OCI-LY3 (cell line): ENCODE results near the gene BORCS6.
"Not testable (repeated sequence)": the region's sequence is repeated elsewhere in the genome, so short reads cannot be mapped to it uniquely, and the experiment has no call there.

Experiments used
- H2AFZ ChIP-seq: fragments of 200-600, 300-600 bp; shearing (Covaris generic); 2 replicates; pipeline ENCODE4 v1.6.0; 2014; ENCODE audit warnings: antibody characterized with exemption, low read depth, low read length
- H3K27ac ChIP-seq: fragments of 200-600, 300-600 bp; sonication (generic); 2 replicates; pipeline ENCODE4 v1.5.1; 2014; ENCODE audit warnings: mild to moderate bottlenecking, low read length, moderate library complexity, mixed read lengths
- H3K27me3 ChIP-seq: fragments of 200-600, 300-600 bp; sonication (generic); 2 replicates; pipeline ENCODE4 v1.6.1; 2014; ENCODE audit warnings: low read depth, low read length, mixed read lengths
- H3K36me3 ChIP-seq: fragments of 200-600, 300-600 bp; sonication (generic); replicated peaks from 2 replicates; pipeline ENCODE3; 2014; ENCODE audit warnings: low read depth, low read length, mixed read lengths
- H3K4me1 ChIP-seq: fragments of 300-600, 200-600 bp; sonication (generic); 2 replicates; pipeline ENCODE4 v1.6.1; 2014; ENCODE audit warnings: low read length, mixed read lengths
- H3K4me2 ChIP-seq: fragments of 200-600, 300-600 bp; sonication (generic); 2 replicates; pipeline ENCODE4 v1.6.1; 2014; ENCODE audit warnings: low read length, mixed read lengths
- H3K4me3 ChIP-seq: fragments of 300-600, 200-600 bp; sonication (generic); 2 replicates; pipeline ENCODE4 v1.5.1; 2014; ENCODE audit warnings: antibody characterized with exemption, mild to moderate bottlenecking, low read length, moderate library complexity
- H3K79me2 ChIP-seq: fragments of 300-600, 200-600 bp; shearing (Covaris generic); 2 replicates; pipeline ENCODE4 v1.6.1; 2014; ENCODE audit warnings: mild to moderate bottlenecking, low read length, mixed read lengths
- H3K9ac ChIP-seq: fragments of 300-600, 200-600 bp; shearing (Covaris generic); 2 replicates; pipeline ENCODE4 v1.6.0; 2014; ENCODE audit warnings: mild to moderate bottlenecking, low read length, moderate library complexity
- H3K9me3 ChIP-seq: fragments of 200-600, 300-600 bp; shearing (Covaris generic); 2 replicates; pipeline ENCODE4 v1.6.1; 2014; ENCODE audit warnings: low read length, mixed read lengths; ENCODE audit not compliant: insufficient read depth
- H4K20me1 ChIP-seq: fragments of 200-600, 300-600 bp; sonication (generic); 2 replicates; pipeline ENCODE4 v1.6.1; 2016; ENCODE audit warnings: low read length, mixed read lengths; ENCODE audit not compliant: insufficient read depth
- EZH2phosphoT487 ChIP-seq: fragments of 200-600 bp; shearing (Covaris generic); IDR thresholded peaks from 2 replicates; pipeline ENCODE4 v1.6.1; 2018; ENCODE audit warnings: antibody characterized with exemption, mixed run types, low read depth
- TF ChIP-seq, protein P1 (sequence below): fragments of 200-600, 300-600 bp; sonication (generic); IDR thresholded peaks from 2 replicates; pipeline ENCODE4 v1.5.1; 2014; ENCODE audit warnings: antibody characterized with exemption, low read length, low read depth

The BORCS6 gene

DNA sequence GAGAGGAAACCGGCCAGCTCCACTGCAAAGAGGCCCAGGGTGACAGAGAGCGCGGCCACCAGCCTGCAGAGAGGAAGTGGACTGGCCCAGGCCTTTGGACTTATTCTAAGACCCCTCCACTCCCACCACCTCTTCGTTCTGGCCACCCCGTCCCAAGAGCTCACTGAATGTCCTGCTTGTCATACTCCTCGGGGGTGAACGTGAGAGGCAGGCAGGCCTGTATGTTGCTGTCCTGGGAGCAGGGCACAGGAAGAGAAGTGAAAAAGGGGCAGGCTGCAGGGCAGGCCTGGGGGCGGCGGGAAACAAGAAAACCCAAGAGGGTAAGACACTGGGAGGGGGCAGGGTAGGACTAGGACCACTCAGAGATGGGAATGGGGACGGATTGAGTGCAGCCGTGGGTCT is 14.2 kb downstream of the BORCS6 start:
- Histone ChIP-seq H3K27ac (peak overlapping the region; percentile 67), H3K27me3 (no peaks in the 10 kb centered on the region), H3K9me3 (no peaks in the 10 kb centered on the region), H3K4me3 (peak overlapping the region; percentile 96), H3K4me2 (peak overlapping the region; percentile 94), H4K20me1 (no peaks in the 10 kb centered on the region), H2AFZ (peak overlapping the region; percentile 28), H3K79me2 (no peaks in the 10 kb centered on the region), H3K4me1 (peaks cover 20% of the 10 kb centered on the region), H3K36me3 (no peaks in the 10 kb centered on the region), H3K9ac (peak overlapping the region; percentile 84)
- no peak for TF ChIP-seq EZH2phosphoT487

DNA sequence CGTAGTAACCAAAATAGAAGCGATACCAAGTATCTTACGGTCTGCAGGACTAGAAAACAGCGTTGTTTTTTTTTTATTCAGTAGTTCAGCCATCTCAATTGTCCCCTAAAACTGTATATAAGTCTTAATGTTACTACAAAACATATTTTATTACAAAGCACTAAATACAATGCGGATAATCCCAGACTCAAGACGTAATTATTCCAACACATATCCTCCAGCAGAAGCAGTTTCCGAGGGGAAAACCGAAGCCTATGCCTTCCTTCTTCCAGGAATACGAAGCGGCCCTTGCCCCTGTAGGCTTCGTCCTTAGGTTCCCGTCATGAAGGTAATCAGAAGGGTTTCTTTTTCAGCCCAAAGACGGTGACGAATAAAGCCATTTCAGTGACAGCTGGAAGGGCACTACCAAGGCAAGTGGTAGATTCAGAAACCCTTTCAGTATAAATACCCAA is 16.1 kb downstream of the BORCS6 start:
- H3K36me3 ChIP-seq = no peaks in the 10 kb centered on the region
- peak overlapping the region; percentile 77 for H3K4me3 ChIP-seq
- H3K27ac ChIP-seq = peak overlapping the region; percentile 85
- no peaks in the 10 kb centered on the region for H3K79me2 ChIP-seq
- H3K4me2 ChIP-seq = peak overlapping the region; percentile 84
- no peaks in the 10 kb centered on the region for H3K9me3 ChIP-seq
- H3K9ac ChIP-seq = peak overlapping the region; percentile 70
- H4K20me1 ChIP-seq = no peaks in the 10 kb centered on the region
- 0 out of 2 replicates have a peak overlapping the region, but pooled peaks have one; percentile 14 for H2AFZ ChIP-seq
- H3K4me1 ChIP-seq = peaks cover 20% of the 10 kb centered on the region
- TF ChIP-seq EZH2phosphoT487 = no peak
- TF ChIP-seq, protein P1, sequence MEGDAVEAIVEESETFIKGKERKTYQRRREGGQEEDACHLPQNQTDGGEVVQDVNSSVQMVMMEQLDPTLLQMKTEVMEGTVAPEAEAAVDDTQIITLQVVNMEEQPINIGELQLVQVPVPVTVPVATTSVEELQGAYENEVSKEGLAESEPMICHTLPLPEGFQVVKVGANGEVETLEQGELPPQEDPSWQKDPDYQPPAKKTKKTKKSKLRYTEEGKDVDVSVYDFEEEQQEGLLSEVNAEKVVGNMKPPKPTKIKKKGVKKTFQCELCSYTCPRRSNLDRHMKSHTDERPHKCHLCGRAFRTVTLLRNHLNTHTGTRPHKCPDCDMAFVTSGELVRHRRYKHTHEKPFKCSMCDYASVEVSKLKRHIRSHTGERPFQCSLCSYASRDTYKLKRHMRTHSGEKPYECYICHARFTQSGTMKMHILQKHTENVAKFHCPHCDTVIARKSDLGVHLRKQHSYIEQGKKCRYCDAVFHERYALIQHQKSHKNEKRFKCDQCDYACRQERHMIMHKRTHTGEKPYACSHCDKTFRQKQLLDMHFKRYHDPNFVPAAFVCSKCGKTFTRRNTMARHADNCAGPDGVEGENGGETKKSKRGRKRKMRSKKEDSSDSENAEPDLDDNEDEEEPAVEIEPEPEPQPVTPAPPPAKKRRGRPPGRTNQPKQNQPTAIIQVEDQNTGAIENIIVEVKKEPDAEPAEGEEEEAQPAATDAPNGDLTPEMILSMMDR = no peak
- H3K27me3 ChIP-seq = no peaks in the 10 kb centered on the region

DNA sequence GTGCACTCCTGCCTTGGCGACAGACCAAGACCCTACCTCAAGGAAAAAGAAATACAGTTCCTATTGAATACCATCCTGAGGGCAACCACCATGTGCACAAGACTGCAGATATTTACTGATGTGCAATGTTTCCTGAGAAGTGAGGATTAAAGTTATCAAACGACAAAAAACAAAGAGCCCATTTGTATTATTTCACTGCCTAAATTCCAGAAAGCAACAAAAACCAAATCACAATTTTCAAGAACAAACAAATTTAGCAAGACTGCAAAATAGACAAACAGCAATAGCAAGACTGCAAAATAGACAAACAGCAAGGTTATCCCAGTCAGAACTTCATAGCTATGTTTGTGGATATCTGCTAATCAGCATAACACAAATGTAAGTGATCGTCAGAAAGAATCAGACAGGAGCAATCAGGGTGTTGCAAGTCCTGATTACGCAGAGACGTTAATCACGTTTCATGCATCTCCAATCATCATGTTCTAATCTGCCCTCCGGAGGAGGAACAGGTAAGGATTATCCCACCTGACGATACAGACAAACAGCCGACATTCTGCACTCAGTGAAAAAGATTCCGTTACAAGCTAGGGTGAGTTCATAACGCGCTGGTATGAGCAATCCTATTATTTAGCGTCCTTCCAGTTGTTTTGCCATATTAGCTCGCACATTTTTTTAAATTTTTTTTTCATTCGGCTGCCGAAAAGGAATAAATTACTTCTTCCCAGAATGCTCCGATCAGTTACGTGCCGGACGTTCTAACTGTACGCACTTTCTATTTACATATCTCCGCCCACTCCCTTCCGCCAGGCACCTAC is 16.7 kb downstream of the BORCS6 start:
- Histone ChIP-seq H3K9me3 (no peaks in the 10 kb centered on the region), H3K4me1 (peaks cover 20% of the 10 kb centered on the region), H2AFZ (no peak overlapping the region), H3K36me3 (no peaks in the 10 kb centered on the region), H3K4me2 (peak overlapping the region; percentile 84), H3K4me3 (peak overlapping the region; percentile 77), H3K9ac (peak overlapping the region; percentile 70), H4K20me1 (no peaks in the 10 kb centered on the region), H3K27me3 (no peaks in the 10 kb centered on the region), H3K79me2 (no peaks in the 10 kb centered on the region), H3K27ac (peak overlapping the region; percentile 85)
- TF ChIP-seq EZH2phosphoT487 = no peak
- TF ChIP-seq, protein P1 = no peak

DNA sequence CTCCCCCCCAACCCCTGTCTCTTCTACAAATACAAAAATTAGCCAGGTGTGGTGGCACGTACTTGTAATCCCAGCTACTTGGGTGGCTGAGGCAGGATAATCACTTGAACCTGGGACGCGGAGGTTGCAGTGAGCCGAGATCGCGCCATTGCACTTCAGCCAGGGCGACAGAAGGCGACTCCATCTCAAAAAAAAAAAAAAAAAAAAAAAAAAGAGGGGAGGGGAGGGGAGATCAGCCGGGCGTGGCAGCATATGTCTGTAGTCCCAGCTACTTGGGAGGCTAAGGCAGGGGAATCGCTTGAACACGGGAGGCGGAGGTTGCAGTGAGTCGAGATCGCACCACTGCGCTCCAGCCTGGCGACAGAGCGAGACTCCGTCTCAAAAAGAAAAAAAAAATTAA is 19.8 kb downstream of the BORCS6 start:
- not testable (repeated sequence) for H3K27ac ChIP-seq, H3K4me2 ChIP-seq, H3K4me1 ChIP-seq, H3K79me2 ChIP-seq, H3K36me3 ChIP-seq, H3K27me3 ChIP-seq, H3K9ac ChIP-seq, H3K9me3 ChIP-seq, H4K20me1 ChIP-seq, H2AFZ ChIP-seq, H3K4me3 ChIP-seq

DNA sequence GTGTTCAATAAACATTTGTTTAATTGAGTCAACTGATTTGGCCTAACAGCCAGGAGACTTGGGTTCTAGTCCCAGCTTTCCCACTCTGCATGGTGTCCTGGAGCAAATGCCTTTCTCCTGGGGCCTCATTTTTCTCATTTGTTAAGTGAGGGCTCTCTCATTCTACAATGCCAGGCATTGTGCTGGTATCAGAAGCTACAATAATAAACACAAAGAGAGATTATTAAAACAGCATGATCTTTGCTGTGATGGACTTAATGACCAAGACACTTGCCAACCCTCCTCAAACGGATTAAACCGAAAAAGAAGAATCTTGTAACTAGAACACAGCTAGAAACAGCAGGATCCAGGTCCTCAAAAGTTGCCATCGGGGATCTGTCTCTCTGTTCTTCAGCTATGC is 22.5 kb downstream of the BORCS6 start:
- H3K4me2 ChIP-seq = no peak overlapping the region
- no peaks in the 10 kb centered on the region for H3K27me3 ChIP-seq
- H4K20me1 ChIP-seq = no peaks in the 10 kb centered on the region
- peaks cover 15% of the 10 kb centered on the region for H3K4me1 ChIP-seq
- H3K36me3 ChIP-seq = no peaks in the 10 kb centered on the region
- TF ChIP-seq, protein P1 = no peak
- TF ChIP-seq EZH2phosphoT487 = no peak
- H3K4me3 ChIP-seq = no peak overlapping the region
- H3K79me2 ChIP-seq = peaks cover 2% of the 10 kb centered on the region
- no peak overlapping the region for H3K9ac ChIP-seq
- H2AFZ ChIP-seq = no peak overlapping the region
- H3K27ac ChIP-seq = no peak overlapping the region
- H3K9me3 ChIP-seq = no peaks in the 10 kb centered on the region
